GM19193 (cell line): ENCODE results near the gene SNX25.
A peak's percentile ranks its signal among the peaks of the same experiment; 100 is the strongest.

ENCODE experiments used
- POLR2A ChIP-seq: IDR thresholded peaks from 4 replicates; pipeline ENCODE4 v1.6.1; 2011; ENCODE audit not compliant: insufficient read depth, insufficient read length; ENCODE audit errors: extremely low read depth

The SNX25 gene

DNA sequence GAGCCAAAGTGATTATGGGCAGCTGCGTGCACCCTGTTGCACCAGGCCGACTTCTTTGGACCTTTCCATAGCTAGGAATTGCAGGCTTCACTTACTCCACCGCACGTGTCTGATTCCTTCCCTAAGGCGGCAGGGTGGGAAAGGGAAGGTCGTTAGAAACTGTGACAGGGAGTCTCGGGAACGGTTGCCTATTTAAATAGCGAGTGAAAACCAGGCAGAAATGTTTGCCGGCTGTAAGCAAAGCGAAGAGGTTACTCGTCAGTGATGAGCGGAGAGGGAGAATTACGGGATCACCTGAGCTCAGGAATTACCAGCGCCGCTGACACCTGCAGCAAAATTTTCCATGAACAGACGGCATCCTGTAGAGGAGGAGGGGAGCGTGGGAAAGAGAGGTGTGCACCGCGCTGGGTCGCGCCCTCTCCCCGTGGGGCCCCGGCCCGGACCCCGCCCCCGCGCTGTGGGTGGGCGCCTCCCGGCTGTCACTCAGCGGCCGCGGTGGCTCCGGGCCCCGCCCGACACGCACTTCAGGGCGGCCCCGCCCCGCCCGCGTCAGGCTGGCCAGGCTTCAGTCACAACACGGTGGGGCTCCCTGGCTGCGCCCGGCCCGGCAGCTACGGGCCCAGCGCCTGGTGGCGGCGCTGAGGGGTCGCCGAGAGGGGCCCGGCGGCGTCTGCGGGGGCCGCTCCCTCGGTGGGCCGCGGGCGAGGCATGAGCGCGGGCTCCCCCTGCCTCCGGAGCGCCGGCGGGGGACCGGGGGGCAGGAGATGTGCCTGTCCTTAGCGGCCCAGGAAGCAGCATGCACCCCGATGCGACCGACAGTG is at the start of gene SNX25:
Gene SNX25 (plus strand): TSS at position 568 of the 821 bp plus-strand sequence. CDS start 229 bp downstream, at position 797.
- peak; percentile 83 for TF ChIP-seq POLR2A

DNA sequence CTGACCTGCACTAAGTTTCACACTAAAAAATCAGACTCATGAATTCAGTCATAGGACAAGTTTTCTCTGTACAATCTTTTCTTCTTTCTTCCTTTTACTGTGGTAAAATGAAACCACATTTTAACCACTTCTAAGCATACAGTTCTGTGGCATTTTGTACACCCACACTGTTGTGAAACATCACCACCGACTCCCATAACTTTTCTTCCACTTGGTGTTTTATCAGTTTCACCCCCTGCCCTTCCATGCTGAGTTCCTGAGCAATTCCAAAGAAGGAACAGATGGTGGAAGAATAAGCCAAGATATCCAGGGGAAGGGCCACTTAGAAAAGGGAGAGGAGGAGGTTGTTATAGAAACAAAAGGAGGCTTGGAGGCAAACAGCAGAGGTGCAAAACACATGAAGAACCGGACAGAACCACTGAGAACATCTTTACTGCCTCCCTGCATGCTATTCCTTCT is 43.8 kb upstream of the SNX25 start:
- TF ChIP-seq POLR2A, result no peak

DNA sequence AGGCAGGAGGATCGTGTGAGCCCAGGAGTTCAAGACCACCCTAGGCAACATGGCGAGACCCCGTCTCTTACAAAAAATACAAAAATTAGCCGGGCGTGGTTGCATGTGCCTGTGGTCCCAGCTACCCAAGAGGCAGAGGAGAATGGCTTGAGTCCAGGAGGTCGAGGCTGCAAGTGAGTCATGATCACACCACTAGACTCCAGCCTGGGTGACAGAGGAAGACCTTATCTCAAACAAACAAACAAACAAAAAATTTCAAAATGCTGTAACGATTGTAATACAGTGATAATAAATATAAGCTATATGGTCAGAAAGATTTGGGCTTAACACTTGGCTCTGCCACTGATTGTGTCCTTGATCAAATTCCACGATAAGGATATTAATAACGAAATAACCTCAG is 42.2 kb upstream of the SNX25 start:
- no peak for TF ChIP-seq POLR2A

DNA sequence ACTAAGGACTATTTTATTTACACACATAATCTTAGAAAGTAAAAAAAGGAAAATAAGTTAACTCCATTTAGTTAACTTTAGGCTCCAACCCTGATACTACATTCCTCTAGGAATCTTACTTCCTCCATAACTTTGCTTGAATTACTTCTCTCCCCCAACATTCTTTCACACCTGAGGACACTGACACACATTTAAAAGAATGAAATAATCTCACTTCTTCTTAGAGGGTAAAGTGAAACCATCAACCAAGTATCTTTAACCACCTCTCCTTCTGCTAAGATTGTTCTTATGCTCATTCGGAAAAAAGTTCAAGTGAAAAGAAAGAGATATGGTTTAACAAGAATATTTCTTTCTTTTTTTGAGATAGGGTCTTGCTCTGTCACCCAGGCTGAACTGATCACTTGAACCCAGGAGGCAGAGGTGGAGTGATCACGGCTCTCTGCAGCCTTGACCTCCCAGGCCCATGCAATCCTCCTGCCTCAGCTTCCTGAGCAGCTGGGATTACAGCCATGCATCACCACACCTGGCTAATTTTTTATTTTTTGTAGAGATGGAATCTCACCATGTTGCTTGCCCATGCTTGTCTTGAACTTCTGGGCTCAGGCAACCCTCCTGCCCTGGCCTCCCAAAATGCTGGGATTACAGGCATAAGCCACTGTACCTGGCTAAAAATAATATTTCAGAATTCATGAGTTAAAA is 37.9 kb upstream of the SNX25 start:
- TF ChIP-seq POLR2A, result no peak

DNA sequence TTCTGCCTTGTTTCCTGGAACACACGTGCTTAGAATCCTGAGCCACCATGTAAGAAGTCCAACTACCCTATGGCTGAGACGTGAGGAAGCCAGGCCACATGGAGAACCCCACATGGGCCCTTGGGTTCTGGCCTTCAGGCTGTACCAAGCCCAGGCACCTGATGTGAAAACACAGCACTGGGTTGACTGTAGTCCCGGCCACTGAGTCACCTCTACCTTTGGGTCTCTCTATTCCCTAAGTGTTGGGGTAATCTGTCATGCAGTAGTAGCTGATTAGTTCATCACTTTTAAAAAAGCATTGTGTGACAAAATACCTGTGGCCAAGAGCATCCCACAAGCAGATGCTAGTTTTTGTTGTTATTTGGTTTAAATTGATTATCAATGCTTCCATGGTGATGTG is 29.9 kb upstream of the SNX25 start:
- TF ChIP-seq POLR2A, result no peak

DNA sequence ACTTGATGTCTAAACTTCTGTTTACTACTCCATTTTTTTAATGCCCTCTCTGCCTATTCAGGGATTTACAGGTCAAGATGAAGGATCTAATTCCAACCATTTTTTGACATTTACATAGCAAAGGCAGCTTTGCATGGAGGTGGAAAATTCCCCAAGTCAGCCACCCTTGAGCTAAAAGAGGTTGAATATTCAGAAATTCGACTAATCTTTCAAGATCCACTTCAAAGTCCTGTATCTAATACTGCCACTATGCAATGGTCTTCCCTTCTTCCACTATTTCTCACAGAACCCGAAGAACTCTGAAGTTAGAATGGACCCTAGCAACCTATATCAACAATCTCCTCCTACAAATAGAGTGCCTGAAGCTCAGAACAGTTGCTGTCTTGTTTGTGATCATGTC is 27.2 kb upstream of the SNX25 start:
- TF ChIP-seq POLR2A, result no peak

DNA sequence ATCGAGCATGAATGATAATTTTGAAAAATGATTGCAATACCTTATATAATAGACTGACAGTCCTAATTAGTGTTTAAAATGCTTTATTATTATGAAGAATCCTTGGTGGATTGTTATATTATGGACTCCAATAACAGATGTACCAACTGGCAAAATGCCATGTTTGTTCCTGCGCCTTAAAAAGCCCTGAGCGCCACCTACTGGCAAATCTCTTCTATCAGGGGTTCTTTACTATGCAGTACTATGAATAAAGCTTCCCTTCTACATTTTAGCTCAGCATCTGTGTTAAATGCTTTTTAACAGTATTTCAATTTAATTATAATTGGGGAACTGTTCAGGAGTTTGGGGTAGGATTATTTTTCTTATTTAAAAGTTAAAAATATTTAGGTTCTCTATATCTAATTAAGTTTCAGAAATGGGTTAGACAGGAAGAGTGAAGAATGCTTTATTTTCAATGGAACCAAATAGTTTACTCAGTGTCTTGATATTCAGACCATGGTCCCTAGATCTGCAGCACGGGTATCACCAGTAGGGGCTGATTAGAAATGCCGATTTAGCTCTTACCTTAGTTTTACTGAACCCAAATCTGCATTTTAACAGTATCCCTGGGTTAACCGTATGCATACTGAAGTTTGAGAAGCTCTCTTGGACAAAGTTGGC is 25.6 kb upstream of the SNX25 start:
- TF ChIP-seq POLR2A, result no peak

DNA sequence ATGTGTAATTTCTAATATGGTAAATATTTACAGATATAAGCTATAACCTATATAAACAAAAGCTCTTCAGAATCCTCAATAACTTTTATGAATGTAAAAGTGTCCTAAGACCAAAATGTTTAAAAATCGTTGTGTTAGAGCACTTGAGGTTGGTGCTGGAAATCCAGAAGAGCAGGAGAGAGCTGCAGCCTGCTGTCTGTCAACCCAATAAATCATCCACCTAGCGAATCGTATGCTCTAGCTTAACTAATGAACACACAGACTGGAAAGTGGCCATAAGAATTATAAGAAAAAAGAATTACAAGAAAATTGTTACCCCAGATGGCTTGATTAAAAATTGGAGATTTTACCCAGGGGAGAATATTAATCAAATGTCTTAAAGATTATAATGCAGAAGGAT is 22.6 kb upstream of the SNX25 start:
- TF ChIP-seq POLR2A, result no peak

DNA sequence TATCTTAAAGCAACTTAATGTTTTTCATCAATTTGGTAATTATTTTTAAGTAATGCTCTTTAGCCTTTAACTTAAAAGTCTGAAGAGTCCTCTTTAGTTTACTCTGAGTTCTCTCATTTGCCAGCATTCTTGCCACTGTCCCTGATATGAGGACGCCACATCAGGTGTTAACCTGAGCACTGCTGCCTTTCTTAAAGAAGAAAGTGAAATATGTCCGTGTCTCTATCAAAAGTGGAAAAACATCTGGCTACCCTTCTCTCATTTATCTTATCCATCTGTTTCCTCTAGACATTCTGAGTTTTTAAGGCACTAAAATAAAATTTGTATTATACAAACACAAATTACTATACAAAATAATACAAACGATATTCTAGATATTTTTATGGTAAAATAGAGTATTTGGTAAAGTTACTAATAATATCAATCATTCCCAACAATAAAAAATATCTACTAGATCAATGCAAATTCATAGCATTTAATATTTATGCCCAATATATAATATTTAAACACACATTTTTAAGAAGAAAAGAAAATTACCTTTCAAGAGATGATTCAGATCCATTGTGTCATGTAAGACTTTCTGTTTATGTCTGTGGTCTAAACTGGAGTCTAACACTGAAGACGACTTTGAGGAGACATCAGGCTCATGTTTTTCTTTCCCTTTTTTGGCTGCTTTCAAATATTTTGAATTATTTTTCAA is 19.6 kb upstream of the SNX25 start:
- no peak for TF ChIP-seq POLR2A

DNA sequence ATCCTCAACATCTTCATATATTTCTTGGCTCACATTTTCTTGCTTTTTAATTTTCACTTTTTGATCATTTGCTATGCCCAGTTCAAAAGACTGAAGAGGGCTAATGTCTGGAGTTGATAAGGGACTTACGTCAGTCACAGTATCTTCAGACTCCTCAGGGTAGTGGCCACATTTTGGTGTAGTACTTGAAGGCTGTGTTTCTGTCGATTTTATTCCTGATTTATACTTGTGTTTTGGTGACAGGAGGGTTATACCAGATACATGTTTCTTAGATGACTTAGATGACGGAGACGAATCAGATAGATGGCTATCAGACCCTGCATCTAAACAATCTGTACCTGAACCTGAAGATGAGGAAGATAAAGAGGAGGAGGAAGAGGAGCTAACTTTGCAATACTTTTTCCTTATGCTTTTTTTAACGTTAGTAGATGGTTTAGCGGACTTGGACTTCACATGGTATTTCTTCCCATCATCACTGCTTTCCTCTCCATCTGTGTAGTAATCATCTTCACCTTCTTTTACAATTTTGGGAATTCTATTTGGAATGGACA is 19.0 kb upstream of the SNX25 start:
- TF ChIP-seq POLR2A, result no peak

DNA sequence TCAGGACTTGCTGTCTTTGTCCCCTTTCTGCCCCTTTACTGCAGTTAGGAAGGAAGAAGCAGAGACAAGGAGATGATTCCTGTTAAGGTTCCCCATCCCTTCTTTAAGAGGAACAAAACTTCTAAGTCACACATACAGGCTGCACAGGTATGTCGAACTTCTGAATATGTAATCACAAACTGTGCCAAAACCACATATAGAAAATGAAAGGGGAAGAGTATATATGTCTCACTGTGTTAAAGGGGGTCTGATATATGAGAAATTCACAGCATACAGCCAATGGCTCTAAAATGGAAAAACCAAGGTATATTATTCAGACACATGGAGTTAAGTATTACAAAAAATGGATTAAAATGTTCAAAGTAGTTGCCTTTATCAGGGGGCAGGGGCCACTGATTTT is 17.3 kb upstream of the SNX25 start:
- no peak for TF ChIP-seq POLR2A

DNA sequence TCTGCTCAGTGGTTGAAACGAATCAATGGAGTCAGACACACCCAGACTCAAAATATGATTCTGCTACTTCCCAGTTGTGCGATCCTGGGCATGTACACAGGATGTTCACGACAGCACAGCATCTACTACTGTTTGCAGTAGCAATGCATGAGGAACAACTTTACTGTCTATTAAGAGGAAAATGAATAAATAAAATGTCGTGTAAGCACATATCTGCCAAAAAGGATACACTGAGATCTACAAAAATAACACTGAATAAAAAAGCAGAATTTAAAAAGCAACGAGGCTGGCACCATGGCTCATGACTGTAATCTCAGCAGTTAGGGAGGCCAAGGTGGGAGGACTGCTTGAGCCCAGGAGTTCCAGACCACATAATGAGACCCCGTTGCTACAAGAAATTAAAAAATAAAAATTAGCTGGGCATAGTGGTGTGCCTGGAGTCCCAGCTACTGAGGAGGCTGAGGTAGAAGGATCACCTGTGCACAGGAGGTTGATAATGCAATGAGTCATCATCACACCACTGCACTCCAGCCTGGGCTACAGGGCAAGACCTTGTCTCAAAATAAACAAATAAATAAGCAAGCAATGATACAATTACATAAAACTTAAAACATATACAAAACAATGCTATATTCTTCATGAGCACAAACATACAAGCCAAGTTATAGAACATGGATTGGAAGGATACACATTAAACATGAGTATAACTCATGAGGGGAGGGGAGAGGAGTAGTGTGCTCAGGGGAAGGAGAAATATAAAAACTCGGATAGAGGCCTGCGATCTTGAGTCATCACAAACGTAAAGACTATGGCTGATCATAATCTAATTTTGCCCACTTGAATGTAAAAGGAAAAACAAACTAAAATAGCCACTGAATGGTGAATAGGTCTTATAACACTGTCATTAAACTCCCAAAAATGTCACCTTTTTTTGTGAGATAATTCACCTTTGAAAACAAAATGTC is 14.2 kb upstream of the SNX25 start:
- TF ChIP-seq POLR2A, result no peak

DNA sequence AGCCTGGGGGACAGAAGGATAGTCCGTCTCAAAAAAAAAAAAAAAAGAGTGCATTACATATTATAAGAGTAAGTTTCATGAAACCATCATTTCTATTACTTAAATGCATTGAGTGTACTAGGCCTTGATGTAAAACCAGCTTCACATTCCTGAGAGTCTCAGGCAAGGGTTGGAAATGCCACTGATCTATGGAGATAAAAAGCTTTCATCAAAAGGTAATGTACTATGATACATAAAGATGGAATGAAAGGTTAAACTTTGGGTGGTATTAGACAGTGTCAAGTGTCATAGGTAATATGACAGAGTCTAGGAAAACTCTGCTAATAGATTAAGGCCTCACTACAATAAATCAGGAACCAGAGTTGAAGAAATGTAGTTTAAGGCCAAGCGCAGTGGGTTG is 13.0 kb upstream of the SNX25 start:
- TF ChIP-seq POLR2A, result no peak
